8988T (cell line): ENCODE data around the gene G6PC3.
"Not testable (repeated sequence)": the region's sequence is repeated elsewhere in the genome, so short reads cannot be mapped to it uniquely, and the experiment has no call there.

Experiments
- DNase-seq: peaks from one replicate; pipeline ENCODE4 v3.0.0; 2011

Gene G6PC3

GRCh38 chr17:44084131-44084538 is 13.6 kb downstream of the G6PC3 start:
- DNase-seq = peak; percentile 47

DNA sequence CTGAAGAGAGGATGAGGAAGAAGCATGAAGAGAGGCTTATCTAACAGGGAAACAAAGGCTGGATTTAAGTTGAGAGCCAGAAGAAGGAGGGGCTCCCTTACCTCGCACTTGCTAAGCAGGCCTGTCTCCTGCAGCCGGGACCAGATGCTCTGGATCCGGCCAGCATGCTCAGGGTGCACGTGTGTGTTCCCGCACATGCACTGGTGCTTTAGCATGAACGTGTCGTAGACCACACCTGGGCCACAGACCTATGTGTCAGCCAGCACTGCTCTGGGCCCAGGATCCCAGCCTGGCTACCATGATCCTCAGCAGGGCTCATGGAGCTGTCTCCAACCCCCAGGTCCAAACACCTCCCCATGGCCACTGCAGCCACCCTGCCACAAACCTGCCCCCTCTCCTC is 14.4 kb downstream of the G6PC3 start:
- DNase-seq = no peak

- no peak for DNase-seq
Measured at GRCh38 chr17:44085908-44086307, 15.4 kb downstream of the G6PC3 start.

GRCh38 chr17:44086364-44087311 is 16.1 kb downstream of the G6PC3 start:
- no peak for DNase-seq

- DNase-seq = no peak
Measured at GRCh38 chr17:44087319-44087718, 16.8 kb downstream of the G6PC3 start.

- DNase-seq = no peak
Measured at GRCh38 chr17:44088254-44088653, 17.7 kb downstream of the G6PC3 start.

DNA sequence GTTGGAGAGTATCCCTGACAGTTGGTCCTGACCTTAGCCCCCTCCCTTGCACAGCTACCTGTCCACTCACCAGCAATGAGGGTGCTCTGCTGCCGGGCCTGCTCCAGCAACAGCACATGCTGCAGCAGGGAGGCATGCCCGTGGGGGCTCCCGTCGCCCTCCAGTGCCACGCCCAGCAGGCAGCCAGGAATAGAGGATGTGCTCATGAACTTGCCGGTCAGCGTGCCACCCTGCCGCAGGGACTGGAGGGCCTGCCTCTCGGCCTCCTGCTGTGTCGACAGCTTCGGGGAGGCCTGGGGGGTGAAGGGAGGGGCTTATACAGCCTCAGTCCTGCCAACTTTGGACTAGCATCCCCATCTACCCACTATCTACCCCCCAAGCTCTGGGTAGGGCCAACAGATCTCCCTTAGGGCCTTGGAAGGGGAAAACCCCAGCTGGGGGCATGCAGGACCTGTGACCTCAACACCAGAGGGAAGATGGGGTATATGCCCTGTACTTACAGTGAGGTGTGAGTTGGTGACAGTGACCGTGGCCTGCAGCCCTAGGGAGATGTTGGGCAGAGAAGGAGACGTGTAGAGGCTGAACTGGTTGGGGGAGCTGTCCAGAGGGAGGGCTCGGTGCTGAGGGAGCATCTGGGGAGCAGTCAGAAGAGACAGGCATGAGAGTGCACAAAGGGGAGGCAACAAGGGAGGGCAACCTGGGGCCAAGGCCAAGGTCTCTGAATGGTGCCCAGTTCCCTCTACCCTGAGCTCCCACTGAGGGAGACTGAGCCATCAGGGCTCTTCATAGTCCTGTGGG is 20.9 kb downstream of the G6PC3 start:
- no peak for DNase-seq

- no peak for DNase-seq
Measured at GRCh38 chr17:44092051-44092450, 21.5 kb downstream of the G6PC3 start.

DNA sequence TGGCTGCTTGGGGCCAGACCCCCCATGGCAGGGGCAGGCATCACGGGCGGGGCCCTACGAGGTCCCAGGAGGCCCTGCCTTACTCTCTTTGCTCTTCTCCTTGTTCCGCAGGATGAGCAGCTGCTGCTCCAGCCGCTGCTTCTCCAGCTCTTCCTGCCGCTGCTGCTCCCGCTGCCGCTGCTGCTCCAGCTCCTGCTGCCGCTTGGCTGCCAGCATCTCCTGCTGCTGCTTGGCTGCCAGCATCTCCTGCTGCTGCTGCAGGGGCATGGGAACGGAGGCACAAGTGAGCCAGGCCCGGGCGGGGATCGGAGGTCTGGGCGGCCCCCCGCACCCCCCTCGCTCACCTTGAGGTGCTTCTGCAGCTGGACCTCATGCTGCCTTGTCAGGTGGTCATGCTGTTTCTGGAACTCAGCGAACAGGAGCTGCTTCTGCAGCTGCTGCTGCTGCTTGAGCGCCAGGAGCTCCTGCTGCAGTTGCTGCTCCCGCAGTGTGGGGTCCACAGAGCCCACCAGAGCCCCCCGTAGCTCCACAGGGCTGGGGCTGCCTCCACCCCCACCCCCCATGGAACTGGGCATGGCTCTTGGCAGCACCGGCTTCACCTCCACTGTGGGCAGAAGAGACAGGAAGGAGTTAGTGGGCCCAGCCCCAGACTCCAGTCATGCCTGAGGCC is 22.8 kb downstream of the G6PC3 start:
- no peak for DNase-seq

DNA sequence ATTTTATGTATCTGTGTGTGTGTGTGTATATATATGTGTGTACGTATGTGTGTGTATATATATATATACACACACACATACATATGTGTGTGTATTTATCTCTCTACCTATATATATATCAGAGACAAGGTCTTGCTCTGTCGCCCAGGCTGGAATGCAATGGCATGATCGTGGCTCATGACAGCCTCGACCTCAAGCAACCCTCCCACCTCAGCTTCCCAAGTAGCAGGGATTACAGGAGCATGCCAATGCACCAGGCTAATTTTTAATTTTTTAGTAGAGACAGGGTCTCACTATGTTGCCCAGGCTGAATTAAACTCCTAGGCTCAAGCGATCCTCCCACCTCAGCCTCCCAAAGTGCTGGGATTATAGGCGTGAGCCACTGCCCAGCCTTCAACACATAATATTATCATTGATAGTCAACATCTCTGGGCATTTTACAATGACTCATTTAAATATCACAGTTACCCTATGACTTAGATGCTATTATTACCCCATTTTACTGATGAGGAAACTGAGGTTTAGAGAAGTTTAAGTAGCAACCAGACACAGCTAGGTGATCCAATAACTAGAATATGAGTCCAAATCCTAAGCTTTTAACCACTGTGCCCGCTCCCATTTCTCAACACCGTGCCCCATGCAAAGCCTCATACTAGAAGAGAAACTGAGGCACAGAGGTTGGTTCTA is 24.3 kb downstream of the G6PC3 start:
- DNase-seq = no peak

- DNase-seq = no peak
Measured at GRCh38 chr17:44095388-44095646, 24.8 kb downstream of the G6PC3 start.

DNA sequence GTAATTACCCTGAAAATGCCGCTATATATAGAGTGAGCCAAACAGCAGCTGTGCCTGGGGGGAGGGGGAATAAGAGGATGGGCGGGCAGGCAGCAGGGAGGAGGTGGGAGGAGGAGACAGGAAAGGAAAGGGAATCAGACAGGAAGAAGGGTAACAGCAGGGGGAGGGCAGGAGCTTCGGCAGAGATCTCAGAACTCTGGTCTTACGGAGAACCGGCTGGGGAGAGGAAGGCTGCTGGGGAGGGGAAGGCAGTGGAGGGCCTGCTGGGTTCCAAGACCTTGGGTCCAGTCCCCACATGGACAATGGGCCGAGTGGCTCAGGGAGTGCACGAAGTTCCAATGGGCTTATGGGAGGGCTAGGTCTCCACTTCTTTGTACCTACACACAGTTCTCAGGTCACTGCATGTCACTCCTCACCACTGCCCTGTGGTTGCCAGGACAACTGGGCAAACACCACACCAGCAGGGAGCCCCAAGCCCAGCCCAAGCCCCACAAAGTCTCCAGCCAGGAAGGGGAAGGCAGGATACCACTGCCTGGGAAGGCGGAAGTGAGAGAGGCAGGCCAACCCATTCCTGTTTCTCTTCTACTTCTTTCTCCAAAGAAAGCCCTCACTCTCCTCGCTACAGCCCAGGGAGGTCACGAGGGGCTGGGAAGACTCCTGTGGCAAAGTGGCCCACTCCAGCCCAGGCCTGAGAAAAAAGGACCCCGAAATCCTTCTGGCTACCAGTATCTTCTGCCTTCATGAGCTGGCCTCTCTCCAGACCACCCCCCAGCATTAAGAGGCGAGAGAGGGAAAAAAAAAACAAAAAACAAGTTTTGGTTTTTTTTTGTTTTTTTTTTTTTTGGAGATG is 25.3 kb downstream of the G6PC3 start:
- DNase-seq = no peak

GRCh38 chr17:44097110-44097958 is 26.8 kb downstream of the G6PC3 start:
- DNase-seq = no peak

DNA sequence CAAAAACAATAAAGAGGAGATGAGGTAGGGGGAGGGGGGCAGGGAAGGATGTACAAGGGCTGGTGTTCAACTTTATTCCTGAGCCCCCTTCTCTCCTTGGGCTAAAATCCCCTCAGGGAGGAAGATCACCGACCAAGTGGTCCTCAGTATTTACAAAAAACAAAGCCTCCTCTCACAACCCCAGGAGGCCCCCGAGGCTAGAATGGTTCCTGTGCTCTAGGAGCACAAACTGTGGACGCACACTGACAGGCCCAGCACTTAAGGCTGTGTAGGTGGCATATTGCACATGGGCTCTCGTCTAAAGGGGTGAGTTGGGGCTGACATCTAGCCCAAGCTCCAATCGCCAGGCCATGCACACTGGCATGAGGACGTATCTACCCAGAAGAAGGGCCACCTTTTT is 31.3 kb downstream of the G6PC3 start:
- not testable (repeated sequence) for DNase-seq

GRCh38 chr17:44102849-44103622 is 32.5 kb downstream of the G6PC3 start:
- no peak for DNase-seq

DNA sequence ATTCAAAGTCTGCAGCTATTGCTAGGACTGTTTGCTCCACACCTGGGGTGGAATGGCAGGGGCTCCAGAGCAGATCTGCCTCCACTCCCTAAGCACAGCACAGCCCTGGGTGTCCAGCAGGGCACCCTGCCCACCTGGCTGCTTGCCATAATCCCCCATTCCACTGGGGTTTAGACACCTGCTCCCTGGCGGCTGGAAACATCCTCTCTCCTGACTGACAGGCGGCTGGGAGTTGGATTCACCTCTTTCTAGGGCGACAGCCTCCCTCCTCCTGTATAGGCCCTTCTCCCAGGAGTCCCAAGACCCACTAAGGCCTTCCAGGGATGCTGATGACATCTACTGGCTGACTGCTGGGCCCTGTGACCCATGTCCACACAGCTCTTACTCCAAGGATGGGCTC is 34.9 kb downstream of the G6PC3 start:
- DNase-seq = no peak

GRCh38 chr17:44105941-44106340 is 35.4 kb downstream of the G6PC3 start:
- no peak for DNase-seq

GRCh38 chr17:44106801-44107200 is 36.3 kb downstream of the G6PC3 start:
- no peak for DNase-seq

DNA sequence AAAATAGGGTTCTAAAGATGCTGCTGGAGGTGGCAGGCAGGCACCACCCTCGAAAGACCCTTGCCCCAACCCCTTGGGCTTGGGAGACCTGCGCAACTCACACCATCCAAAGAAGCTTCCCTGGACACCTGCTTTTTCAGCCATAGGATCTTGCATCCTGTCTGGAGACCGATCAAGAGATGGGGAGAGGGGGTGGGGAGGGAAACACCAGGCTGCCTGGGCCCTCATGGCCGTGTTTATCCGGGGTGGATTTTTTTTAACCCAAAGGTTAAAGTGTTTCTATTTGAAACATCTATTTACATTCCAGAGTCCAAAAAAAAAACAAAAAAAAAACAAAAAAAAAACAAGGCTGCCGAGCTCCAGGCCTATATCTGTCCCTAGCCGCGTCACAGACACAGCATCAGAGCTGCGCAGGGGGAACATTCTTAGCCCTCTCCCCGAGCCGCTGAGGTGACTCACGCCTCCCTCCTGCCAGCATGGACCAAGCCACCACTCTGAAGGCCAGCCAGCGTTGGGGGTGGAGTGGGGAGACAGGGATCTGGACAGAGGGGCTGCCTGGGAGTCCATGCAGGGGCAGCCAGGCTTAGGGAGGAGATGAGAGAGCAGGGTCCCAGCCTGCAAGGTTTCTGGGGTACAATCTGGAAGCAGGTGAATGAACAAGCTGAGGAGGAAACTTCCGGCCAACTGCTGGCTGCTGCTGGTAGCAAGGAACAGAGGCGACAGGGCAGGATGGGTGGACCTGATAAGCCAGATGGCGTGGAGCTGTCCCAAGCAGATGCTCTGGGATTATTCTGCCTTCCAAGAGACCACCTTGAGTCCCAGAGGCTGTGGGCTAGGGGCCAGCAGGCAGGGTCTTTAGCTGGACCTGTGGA is 38.1 kb downstream of the G6PC3 start:
- DNase-seq = no peak
